ENCODE measurements around the gene LRRC75A.

DNA sequence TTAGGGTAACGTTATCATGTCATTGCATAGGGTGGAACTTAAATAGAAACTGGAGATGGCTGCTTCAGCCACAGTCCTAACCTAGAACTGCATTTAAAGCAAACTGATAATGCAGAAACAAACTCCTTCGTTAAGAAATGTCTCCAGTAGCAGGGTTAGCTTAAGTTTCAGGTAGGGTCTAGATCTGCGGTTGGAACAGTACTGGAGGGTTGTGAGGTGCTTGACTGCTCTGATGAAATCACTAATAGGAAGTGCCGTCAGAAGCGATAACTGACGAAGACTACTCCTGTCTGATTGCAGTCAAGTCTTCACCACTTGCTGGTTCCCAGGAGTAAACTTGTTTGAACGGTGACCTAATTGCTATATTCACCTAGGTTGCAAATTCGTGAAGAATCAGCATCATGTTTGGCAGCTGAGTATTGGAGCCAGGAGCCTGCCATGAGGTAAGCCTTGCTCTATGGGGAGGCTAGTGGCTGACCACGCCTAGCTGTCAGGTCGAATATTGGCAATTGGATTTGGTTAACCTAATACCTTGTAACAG, 52.1 kb downstream of the LRRC75A start:
- TF ChIP-seq, protein P1, sequence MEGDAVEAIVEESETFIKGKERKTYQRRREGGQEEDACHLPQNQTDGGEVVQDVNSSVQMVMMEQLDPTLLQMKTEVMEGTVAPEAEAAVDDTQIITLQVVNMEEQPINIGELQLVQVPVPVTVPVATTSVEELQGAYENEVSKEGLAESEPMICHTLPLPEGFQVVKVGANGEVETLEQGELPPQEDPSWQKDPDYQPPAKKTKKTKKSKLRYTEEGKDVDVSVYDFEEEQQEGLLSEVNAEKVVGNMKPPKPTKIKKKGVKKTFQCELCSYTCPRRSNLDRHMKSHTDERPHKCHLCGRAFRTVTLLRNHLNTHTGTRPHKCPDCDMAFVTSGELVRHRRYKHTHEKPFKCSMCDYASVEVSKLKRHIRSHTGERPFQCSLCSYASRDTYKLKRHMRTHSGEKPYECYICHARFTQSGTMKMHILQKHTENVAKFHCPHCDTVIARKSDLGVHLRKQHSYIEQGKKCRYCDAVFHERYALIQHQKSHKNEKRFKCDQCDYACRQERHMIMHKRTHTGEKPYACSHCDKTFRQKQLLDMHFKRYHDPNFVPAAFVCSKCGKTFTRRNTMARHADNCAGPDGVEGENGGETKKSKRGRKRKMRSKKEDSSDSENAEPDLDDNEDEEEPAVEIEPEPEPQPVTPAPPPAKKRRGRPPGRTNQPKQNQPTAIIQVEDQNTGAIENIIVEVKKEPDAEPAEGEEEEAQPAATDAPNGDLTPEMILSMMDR (IDR thresholded peaks at IDR 0.05) = no peak
- no peak for TF ChIP-seq POLR2A (IDR thresholded peaks at IDR 0.05)

Measured in thyroid gland (tissue), 4 donors.